HG03571 (cell line): ENCODE data around the gene NAB2.
"Not testable (repeated sequence)": the region's sequence is repeated elsewhere in the genome, so short reads cannot be mapped to it uniquely, and the experiment has no call there.

Source experiments
- ATAC-seq: cut with Tn5 transposase; IDR thresholded peaks from one replicate; pipeline ENCODE4 v1.9.1; 2021; ENCODE audit not compliant: unreplicated experiment

Gene NAB2, protein sequence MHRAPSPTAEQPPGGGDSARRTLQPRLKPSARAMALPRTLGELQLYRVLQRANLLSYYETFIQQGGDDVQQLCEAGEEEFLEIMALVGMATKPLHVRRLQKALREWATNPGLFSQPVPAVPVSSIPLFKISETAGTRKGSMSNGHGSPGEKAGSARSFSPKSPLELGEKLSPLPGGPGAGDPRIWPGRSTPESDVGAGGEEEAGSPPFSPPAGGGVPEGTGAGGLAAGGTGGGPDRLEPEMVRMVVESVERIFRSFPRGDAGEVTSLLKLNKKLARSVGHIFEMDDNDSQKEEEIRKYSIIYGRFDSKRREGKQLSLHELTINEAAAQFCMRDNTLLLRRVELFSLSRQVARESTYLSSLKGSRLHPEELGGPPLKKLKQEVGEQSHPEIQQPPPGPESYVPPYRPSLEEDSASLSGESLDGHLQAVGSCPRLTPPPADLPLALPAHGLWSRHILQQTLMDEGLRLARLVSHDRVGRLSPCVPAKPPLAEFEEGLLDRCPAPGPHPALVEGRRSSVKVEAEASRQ

DNA sequence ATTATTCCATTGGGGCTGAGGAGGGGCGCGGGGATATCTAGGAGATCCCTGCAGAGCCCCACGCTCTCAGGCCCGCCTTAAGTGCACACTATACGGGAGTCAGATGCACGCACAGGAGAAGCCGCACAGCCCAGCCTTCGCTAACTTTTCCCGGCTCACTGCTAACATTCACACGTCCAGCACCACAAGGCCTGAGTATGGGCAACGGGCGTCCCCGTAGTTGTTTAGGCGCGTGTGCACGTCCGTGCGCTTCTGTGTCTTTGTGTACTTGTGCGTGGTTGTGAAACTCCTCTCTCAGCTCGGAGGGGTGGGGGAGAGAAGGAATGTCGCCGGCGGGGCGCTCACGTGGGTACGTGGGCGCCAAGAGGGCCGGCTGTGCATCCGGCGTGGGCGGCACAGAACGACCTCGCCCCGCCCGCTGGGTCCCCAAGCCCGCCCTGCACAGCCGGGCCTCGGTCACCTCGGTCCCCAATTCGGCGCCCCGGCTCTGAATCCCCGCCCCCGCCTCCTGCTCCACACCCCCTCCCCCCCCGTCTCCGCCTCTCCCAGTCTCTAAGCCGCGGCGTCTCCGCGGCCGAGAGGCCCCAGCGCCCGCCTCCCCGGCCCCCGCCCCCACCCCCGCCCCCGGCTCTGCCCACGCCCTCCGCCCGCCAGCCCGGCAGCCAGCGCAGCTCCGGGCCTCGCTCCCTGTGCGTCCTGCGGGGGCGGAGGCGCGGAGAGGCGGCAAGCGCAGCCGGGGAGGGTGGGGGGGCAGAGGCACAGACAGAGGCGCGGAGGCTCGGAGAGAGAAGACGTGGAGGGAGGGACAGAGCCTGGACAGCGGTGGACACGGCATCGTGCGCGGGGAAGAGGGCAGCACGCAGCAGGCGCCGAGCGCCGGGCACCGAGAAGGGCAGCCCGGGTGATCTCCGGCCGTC lies at the start of gene NAB2:
NAB2 (plus strand) TSS at position 761 of the 917 bp plus-strand sequence. CDS start 158 bp downstream, outside the sequence.
- ATAC-seq: peak; percentile 51

DNA sequence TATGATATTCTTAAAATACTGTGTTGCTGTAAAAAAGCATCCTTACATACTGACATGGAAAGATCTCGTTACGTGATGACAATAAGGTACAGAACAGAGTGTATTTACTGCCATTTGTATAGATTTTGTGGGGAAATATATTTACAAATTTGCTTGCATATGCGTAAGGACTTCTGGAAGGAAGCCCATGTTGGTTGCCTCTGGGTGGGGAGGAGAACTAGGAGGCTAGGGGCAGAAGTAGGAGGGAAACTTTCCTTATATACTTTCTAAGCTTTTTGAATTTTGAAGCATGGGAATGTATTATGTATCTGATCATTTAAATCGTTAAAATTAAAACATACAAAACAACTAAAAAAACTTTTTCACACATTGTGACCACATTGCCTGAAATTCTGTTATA lies 48.7 kb upstream of the NAB2 start:
- ATAC-seq: no peak

DNA sequence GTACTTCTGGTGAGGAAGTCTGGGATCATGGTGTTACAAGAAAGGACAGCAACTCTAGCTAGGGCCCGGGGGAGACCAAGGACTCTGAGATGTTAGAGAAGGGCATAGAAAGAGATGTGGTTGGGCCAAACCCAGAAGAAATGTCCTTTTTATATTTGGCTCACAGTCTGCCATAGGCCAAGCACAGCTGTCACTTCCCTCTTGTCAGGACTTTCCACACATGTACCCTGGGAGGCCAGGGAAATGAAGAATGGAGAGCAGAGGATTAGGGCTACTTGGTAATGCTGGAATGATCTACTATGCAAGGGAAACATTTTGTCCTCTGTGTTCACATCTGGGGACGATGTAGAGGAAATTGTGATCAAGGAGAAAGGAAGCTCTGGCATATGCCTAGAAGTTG lies 48.2 kb upstream of the NAB2 start:
- ATAC-seq: no peak

DNA sequence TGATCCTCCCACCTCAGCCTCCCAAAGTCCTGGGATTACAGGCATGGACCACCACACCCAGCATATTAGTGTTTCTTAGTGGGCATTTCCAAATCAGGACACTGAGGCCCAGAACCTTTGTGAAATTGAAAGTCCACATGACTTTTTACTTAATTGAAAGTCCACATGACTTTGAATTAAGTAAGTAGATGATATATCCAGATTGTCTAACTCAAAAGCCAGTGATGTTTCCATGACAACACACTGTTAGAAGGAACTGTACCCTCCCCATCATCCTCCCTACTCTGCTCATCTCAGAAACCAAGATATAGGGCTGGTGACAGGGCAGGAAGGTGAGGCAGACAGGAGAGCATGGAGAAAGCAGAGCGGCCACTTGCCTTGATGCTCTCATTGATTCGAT lies 46.2 kb upstream of the NAB2 start:
- ATAC-seq: no peak

DNA sequence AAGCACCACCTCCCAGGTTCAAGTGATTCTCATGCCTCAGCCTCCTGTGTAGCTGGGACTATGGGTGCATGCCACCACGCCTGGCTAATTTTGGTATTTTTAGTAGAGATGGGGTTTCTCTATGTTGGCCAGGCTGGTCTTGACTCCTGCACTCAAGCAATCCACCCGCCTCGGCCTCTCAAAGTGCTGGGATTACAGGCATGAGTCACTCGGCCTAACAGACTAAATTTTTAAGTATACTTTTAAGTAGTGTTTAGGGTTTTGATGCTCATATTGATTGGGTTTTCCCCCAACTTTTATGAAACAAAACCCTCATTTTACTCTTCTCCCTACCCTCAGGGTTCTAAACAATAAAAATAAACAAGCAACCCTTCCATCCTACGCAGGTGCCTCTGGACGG lies 44.4 kb upstream of the NAB2 start:
- ATAC-seq: no peak

DNA sequence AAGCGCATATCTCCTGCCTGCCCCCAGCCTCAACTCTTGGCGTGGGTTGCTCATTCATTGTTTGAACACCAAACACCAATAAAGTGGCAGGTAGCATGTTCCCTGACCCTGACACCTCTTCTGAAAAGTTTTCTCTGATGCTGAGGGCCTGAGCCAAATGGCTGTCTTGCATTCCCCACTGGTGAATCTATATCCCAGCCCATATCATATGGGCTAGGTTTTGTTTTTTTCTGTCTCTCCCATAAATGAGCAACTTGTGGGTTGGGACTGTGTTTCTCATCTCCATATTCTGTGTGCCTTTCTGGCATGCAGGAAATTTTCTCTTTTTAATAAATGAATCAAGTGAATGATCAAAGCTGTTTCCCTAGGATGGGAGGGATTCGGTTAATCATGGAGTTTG lies 44.0 kb upstream of the NAB2 start:
- no peak for ATAC-seq

DNA sequence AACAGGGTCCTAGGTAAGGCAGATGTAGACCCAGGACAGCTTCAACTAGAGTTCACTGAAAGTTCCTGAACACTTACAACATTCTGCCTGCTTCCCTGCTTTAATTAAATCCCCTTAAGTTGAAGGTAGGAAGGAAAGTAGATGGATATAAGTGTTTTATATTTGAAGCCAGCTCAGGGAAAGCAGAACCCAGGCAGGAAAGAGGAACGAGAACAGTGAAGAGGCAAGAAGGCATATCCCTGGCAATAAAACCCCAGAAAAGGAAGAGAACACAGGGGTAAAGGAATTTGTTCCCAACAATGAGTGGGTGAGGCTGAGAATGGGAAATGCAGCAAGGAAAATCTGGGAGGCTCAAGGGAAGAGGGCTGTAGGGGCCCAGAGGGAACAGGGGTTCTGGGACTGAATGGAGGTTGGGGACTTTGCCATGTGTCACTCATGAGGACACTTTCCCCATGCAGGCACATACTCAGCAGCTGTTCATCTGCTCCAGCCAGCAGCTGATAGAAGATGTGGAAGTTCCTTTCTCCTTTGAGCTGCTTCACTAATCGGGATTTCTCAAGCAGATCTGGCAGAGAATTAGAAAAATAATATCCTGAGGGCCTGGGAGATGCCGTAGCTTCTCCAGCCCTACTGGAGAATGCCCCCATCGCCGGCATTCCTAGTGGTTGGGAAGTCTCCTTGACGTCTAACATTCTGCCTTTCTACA lies 42.7 kb upstream of the NAB2 start:
- ATAC-seq: no peak

DNA sequence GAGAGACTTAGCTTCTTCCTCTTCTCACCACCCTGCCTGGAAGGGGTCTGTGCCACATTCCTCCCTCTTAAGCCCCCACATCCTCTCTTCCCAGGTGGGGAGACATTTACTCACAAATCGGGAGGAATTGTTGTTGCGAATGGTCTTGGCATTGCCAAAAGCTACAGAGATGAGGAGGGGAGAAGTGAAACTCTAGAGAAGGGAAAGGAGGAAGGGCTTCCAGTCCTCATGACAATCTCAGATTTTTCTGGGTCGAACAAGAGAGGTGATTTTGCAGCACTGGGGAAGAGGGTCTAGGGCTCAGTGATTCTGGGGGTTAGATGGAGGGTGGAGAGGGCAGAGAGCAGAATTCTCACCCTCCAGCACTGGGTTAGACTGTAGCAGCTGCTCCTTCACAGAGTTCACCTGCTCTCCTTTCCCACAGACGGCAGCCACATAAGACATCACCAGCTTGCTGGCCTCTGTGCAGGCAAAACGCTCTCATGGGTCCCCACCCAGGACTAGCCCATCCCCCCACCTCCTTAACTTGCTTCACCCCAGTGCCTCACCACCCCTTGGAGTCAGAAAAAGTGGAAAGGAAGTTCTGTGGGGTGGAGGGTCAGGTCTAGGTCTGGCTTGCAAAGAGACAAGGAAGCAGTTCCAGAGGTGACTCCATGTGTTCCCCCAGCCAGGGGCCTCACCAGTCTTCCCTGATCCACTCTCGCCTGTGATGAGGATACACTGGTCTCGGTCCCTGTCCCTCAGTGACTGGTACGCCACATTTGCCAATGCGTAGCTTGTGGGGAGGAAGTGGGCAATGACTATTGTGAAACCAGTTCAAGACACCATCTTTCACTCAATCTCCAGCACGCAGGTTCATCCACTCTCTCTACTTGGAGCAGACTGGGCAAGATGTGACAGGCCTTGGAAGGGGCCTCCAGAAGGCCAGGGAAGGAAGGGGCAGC lies 41.7 kb upstream of the NAB2 start:
- ATAC-seq: no peak

DNA sequence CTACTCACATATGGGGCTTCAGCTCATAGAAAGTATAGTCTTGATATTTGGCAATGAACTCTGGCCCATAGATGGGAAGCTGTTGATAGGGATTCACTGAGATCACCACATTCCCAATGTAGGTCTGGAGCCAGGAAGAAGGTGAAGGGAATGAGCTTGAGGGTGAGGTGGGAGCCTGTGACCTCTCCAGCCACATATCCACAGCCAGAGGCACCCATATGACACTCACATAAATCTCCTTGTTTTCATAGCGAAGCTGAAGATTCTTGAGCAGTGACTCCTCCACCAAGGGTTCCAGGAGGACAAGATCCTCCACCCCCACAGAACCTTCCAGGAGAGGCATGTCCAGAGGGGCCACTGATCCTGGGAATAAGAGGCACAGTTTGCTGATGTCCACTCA lies 40.9 kb upstream of the NAB2 start:
- no peak for ATAC-seq

DNA sequence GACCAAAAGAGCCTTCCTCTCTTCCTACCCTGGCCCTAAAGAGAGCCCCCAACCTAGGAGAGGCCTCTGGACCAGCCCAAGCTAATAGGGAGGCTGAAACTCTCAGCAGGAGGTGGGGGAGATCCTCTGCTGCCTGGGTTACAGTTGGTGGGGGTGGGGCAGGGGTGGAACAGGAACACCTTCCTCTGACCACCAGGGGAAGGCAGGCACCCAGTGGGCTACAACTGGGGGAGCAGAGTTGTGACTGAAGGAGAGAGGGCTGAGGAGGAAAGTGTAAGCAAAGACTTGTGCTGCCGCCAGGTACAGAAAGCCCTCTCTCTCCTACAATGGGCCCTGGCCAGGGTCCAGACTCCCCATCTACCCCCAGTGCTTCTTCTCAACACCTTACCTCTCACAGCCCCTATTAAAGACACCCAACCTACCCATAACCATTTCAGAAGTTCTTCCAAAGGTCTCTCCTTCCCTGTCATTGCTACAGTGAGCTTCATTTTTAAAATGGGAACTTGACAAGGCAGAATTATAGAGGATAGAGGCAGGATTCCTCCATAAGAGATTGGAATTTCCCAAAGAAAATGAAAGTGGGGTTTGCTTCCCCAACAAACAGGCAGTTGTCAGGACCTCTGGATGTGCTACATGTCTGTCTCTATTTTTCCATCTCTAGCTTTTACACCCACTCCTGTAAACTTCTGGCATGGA lies 40.3 kb upstream of the NAB2 start:
- no peak for ATAC-seq

DNA sequence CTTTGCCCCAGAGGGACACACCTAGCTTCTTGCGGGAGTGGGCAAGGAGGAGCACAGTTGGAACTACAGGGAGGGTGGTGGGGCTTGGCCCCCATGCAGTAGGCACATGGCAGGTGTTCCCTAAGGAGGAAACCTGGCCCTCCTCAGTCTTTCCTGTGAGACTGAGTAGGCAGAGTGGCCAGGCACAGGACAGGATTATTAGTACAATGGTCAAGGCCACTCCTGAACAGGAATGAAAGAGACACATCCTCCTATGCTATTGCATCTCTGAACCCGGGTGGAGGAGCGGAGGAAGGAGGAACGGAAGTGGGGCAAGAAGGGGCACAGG lies 39.8 kb upstream of the NAB2 start:
- ATAC-seq: no peak

DNA sequence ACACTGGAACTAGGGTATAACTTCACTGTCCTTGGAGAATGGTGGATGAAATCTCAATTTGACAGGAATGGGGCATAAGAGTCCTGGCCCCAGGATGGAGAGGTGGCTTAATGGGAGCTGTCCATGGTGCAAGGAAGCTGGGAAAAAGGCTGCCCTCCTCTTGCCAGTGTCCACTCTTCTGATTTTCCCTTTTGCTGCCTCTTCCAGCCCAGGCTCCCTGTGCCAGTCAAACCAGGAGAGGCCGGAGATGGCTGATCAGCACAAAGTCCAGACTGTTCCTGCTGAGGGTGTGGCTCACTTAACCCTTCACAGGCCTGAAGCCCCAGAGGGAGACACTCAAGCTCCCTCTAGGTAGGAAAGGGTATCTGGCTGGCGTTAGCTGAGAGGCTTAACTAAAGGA lies 39.0 kb upstream of the NAB2 start, which contains the start of gene MYO1A:
MYO1A (minus strand) TSS at position 240 of the 400 bp plus-strand sequence. CDS start 1,806 bp downstream, outside the sequence.
- no peak for ATAC-seq

DNA sequence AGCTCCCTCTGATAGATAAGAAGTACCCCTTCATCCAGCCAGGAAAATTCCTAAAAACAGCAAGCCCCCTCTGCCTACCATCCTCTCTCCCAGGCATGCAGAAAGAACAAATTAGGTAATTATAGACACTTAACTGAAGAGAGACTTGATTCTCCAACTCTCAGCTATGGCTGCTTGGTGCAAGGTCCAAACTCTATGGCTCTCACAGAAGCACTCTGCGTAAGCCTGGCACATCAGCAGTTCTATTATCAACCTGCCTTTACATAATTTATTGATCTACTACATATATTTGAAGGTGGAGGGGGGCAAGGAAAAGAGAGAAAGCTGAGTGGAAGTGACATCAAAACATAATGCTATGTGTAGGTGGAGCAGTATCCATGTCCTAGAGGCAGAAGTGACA lies 37.9 kb upstream of the NAB2 start:
- no peak for ATAC-seq

DNA sequence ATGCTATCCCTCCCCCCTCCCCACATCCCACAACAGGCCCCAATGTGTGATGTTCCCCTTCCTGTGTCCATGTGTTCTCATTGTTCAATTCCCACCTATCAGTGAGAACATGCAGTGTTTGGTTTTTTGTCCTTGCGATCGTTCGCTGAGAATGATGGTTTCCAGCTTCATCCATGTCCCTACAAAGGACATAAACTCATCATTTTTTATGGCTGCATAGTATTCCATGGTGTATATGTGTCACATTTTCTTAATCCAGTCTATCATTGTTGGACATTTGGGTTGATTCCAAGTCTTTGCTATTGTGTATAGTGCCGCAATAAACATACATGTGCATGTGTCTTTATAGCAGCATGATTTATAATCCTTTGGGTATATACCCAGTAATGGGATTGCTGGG lies 35.8 kb upstream of the NAB2 start:
- ATAC-seq: not testable (repeated sequence)

DNA sequence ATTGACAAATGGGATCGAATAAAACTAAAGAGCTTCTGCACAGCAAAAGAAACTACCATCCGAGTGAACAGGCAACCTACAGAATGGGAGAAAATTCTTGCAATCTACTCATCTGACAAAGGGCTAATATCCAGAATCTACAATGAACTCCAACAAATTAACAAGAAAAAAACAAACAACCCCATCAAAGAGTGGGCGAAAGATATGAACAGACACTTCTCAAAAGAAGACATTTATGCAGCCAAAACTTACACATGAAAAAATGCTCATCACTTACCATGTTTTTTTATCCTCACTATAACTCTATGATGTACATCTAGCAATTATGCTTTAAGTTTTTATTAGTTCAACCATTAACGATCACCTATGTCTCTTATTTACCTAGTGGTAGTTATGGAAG lies 35.0 kb upstream of the NAB2 start:
- ATAC-seq: not testable (repeated sequence)

DNA sequence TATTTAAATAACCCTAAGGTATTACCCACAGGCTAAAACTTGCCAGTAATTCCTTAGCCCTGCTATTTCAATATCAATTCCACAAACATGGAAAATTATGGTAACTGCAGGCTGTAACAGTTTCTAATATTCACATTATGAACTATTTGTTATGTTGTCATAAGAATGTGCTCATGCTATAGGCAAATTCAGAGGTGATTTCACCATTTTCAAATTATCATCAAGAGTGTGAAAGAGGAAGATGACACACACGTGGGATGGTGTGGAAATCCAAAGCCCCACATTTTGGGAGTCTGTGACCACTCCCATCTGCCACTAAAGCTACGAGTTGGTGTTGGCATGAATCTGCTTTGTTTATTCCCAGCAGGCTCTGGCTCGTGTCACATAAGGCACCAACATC lies 33.1 kb upstream of the NAB2 start:
- no peak for ATAC-seq

DNA sequence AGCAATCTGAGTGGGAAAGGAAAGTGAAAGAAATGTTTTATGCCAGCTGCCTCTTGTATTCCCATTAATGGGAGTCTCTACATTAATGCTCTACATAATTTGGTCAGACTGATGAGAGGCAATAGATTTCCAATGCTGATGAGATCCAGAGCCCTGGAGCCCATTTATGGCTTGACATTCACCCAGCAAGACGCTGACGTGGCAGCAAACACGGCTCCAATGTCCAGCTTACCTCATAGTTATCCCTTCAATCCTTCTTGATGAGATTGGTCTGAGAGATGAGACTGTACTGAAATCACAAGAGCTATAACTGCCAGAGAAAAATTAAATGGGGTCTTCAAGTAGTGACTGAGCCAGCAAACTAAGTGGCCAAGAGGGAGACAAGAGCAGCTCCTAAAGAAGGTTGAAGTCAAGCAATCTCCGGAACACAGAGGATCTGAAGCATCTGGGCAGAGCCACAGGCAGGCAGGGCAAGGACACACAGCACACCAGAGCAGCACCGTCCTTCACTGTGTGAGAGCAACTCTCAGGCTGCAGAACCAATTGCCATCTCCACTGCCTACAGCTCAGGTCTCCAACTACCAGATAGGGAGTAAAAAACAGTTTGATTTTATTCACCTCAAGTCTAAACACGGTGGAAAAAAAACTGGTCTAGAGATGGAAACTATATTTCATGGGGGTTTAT lies 31.7 kb upstream of the NAB2 start:
- no peak for ATAC-seq

DNA sequence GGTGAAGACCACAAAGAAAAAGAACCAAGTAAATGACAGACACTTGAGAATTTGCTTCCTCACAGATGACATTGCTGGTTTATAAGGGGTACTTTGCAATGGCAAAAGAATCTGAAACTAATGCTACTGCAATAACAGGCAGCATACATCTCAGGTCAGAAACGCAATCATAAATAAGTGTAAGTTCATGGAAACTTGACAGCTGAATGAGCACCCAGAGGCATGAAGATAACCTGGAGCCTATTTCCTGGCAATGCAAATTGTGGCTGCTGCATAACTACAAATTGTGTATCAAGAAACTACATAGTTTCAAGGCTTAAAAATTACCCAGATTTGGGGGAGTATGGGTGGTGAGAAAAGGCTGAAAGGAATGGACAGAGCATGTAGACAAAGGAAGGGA lies 30.5 kb upstream of the NAB2 start:
- no peak for ATAC-seq
